ENCODE measurements around the gene RPS27L.

RPS27L gene

DNA sequence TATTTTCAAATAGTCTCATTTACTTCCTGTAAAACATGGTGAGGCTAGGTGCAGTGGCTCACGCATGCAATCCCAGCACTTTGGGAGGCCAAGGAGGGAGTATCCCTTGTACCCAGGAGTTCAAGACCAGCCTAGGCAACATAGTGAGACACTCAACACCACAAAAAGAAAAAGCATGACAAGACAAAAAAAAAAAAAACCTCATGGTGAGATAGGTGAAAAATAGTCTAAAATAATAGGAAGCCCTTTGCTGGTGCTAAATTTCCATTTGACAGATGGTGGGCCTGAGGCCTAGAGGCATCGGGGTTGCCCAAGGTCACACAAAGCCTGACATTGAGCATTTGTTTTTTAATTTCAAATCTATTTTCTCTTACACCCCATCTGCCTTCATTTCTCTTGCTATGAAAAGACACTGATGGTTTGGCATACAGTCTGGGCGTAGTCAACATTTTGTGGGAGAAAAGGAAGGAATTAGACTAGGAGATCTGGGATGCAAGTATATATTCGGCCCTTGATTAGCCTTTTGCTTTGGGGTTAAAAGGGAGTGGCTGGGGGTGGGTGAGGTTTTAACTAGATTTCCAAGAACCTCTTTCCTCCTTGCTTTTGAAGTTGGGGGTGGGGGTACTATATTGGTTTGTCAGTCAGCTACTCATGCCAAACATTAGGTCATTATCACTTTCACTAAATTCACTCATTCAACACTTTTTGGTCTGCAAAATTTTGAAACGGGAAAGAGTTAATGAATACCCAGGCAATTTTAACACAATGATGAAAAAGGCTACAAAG, 43.4 kb upstream of the RPS27L start:
- no peaks in the 10 kb centered on the region for H3K79me2 ChIP-seq (ENCODE audit: insufficient read depth, low read depth)
- no peak overlapping the region for H2AFZ ChIP-seq (ENCODE audit: low read depth)
- H3K9ac ChIP-seq: no peak overlapping the region
- no peaks in the 10 kb centered on the region for H4K20me1 ChIP-seq (ENCODE audit: insufficient read depth)
- no peak overlapping the region for H3K4me3 ChIP-seq (IDR thresholded peaks at IDR 0.05; ENCODE audit: insufficient read depth, low read depth, low read length)
- no peaks in the 10 kb centered on the region for H3K36me3 ChIP-seq (ENCODE audit: insufficient read depth)
- no peaks in the 10 kb centered on the region for H3K27me3 ChIP-seq (ENCODE audit: insufficient read depth, low read depth)
- H3K27ac ChIP-seq: no peak overlapping the region
- H3K4me1 ChIP-seq (ENCODE audit: low read depth, poor library complexity, severe bottlenecking): no peaks in the 10 kb centered on the region
- TF ChIP-seq, protein P1, sequence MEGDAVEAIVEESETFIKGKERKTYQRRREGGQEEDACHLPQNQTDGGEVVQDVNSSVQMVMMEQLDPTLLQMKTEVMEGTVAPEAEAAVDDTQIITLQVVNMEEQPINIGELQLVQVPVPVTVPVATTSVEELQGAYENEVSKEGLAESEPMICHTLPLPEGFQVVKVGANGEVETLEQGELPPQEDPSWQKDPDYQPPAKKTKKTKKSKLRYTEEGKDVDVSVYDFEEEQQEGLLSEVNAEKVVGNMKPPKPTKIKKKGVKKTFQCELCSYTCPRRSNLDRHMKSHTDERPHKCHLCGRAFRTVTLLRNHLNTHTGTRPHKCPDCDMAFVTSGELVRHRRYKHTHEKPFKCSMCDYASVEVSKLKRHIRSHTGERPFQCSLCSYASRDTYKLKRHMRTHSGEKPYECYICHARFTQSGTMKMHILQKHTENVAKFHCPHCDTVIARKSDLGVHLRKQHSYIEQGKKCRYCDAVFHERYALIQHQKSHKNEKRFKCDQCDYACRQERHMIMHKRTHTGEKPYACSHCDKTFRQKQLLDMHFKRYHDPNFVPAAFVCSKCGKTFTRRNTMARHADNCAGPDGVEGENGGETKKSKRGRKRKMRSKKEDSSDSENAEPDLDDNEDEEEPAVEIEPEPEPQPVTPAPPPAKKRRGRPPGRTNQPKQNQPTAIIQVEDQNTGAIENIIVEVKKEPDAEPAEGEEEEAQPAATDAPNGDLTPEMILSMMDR (conservative IDR thresholded peaks at IDR 0.05; ENCODE audit: low read depth, low read length): no peak
- no peak overlapping the region for H3K4me2 ChIP-seq

DNA sequence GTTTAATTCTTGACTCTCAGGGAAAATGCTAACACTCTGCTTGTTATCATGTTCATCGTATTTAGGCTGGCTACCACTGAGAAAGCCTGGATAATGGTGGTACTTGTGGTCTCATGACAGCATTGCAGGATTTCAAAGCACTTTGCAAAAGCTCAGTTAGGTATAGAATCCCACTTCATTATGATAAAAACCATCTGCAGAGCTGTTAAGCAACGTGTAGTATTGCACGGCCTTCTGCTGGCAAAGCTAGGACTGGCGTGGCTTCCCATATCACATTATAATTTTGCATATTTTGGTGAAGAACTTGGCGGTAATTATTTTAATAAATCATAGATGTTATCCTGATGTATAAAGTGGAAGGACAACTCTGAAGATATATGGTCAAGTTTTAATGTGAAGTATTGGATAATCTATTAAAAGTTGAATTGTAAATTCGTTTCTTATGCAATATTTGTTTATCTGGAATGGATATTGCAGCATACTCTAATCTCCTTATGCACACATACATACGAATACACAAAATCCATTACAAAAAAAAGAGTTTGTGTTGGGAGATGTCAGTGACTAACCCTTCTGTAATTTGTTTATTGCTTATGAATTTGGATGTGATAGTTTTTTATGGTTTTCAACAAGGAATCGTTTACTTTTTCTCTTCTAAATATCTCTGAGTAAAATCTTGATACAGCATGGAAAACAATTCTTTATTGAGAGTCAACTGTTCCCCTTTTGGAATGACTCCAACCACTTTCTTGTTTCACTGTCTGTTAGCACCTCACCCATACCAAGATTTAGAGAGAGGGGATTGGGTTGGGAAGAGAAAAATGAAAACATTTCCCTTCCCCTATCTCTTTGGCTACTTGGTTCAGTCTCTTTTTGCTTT, 41.3 kb upstream of the RPS27L start:
- H4K20me1 ChIP-seq (ENCODE audit: insufficient read depth): no peaks in the 10 kb centered on the region
- H3K4me1 ChIP-seq (ENCODE audit: low read depth, poor library complexity, severe bottlenecking): peaks cover 10% of the 10 kb centered on the region
- no peak overlapping the region for H3K27ac ChIP-seq
- H2AFZ ChIP-seq (ENCODE audit: low read depth): no peak overlapping the region
- H3K79me2 ChIP-seq (ENCODE audit: insufficient read depth, low read depth): no peaks in the 10 kb centered on the region
- no peak overlapping the region for H3K4me3 ChIP-seq (IDR thresholded peaks at IDR 0.05; ENCODE audit: insufficient read depth, low read depth, low read length)
- TF ChIP-seq, protein P1 (conservative IDR thresholded peaks at IDR 0.05; ENCODE audit: low read depth, low read length): no peak
- no peak overlapping the region for H3K4me2 ChIP-seq
- H3K36me3 ChIP-seq (ENCODE audit: insufficient read depth): no peaks in the 10 kb centered on the region
- H3K27me3 ChIP-seq (ENCODE audit: insufficient read depth, low read depth): no peaks in the 10 kb centered on the region
- no peak overlapping the region for H3K9ac ChIP-seq

DNA sequence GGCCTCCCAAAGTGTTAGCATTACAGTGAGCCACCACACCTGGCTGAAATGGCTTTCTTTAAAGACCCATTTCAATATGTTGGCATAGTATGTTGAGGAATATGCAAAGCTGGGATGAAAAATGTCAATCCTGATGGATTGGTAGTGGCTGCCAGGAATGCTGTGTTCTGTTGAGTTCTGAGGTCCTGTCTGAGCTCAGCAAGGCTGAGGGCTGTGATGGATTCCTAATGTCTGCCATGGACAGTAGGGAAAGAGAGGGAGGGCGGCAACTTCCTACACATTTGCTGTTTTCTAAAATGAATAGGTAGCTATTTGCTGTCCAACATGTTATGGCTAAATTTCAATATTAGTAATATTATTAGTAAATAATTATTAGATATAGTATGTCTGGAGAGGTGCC, 40.3 kb upstream of the RPS27L start:
- Histone ChIP-seq H3K79me2 (ENCODE audit: insufficient read depth, low read depth) (no peaks in the 10 kb centered on the region; the same call in 1 of the 2 replicates), H3K4me3 (IDR thresholded peaks at IDR 0.05; ENCODE audit: insufficient read depth, low read depth, low read length) (no peak overlapping the region), H2AFZ (ENCODE audit: low read depth) (no peak overlapping the region), H3K27ac (no peak overlapping the region), H3K9ac (no peak overlapping the region), H3K4me2 (no peak overlapping the region), H3K36me3 (ENCODE audit: insufficient read depth) (no peaks in the 10 kb centered on the region), H3K4me1 (ENCODE audit: low read depth, poor library complexity, severe bottlenecking) (peaks cover 19% of the 10 kb centered on the region), H3K27me3 (ENCODE audit: insufficient read depth, low read depth) (no peaks in the 10 kb centered on the region), H4K20me1 (ENCODE audit: insufficient read depth) (no peaks in the 10 kb centered on the region)
- TF ChIP-seq, protein P1 (conservative IDR thresholded peaks at IDR 0.05; ENCODE audit: low read depth, low read length): no peak

DNA sequence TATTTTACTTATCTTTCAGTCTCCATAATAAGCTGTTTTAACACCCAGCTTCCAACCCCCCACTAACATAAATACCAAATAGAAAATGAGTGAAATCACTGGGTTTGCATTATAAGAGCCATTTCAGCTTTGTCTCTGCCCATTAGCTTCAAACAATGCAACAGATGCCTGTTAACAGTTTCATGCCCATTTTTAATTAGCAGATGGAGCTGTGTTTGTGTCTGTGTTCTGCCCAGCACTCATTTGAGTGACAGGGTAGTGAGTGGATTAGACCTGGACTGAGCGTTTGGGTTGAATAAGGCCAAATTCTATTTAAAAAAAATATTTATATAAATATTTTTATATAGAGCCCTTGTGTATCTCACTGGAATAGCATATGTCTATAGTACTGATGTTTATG, 39.6 kb upstream of the RPS27L start:
- no peak overlapping the region for H3K4me2 ChIP-seq
- H3K9ac ChIP-seq: no peak overlapping the region
- H3K79me2 ChIP-seq (ENCODE audit: insufficient read depth, low read depth): no peaks in the 10 kb centered on the region; the same call in 1 of the 2 replicates

More for the DNA sequence above, 39.6 kb upstream of the RPS27L start:
- TF ChIP-seq, protein P1 (conservative IDR thresholded peaks at IDR 0.05; ENCODE audit: low read depth, low read length): no peak
- no peak overlapping the region for H3K27ac ChIP-seq
- no peaks in the 10 kb centered on the region for H4K20me1 ChIP-seq (ENCODE audit: insufficient read depth)
- no peak overlapping the region for H3K4me3 ChIP-seq (IDR thresholded peaks at IDR 0.05; ENCODE audit: insufficient read depth, low read depth, low read length)
- no peaks in the 10 kb centered on the region for H3K27me3 ChIP-seq (ENCODE audit: insufficient read depth, low read depth)
- H2AFZ ChIP-seq (ENCODE audit: low read depth): no peak overlapping the region
- H3K4me1 ChIP-seq (ENCODE audit: low read depth, poor library complexity, severe bottlenecking): peaks cover 26% of the 10 kb centered on the region
- H3K36me3 ChIP-seq (ENCODE audit: insufficient read depth): no peaks in the 10 kb centered on the region
